ENCODE data around the gene MTHFR.
"Not testable (repeated sequence)": the region's sequence is repeated elsewhere in the genome, so short reads cannot be mapped to it uniquely, and the experiment has no call there.

Gene MTHFR

GRCh38 chr1:11825131-11825530, 19.4 kb upstream of the MTHFR start:
- no peak for TF ChIP-seq JUND (IDR thresholded peaks at IDR 0.05; ENCODE audit: low read depth)
- in situ Hi-C loops (cut with HindIII; ENCODE audit: low pct_unique_long_range_greater_than_20kb, low sequenced_read_pairs): no loop called here
- DNase-seq (ENCODE audit: low read depth in 1 of 2, low spot score in 1 of 2): no peak

- in situ Hi-C loops (cut with HindIII; ENCODE audit: low pct_unique_long_range_greater_than_20kb, low sequenced_read_pairs): no loop called here
- DNase-seq (ENCODE audit: low read depth in 1 of 2, low spot score in 1 of 2): no peak
- no peak for TF ChIP-seq JUND (IDR thresholded peaks at IDR 0.05; ENCODE audit: low read depth)
Measured at GRCh38 chr1:11823366-11824137, 17.8 kb upstream of the MTHFR start.

- in situ Hi-C loops (cut with HindIII; ENCODE audit: low pct_unique_long_range_greater_than_20kb, low sequenced_read_pairs): no loop called here
- no peak for TF ChIP-seq JUND (IDR thresholded peaks at IDR 0.05; ENCODE audit: low read depth)
- DNase-seq (ENCODE audit: low read depth in 1 of 2, low spot score in 1 of 2): no peak
Measured at GRCh38 chr1:11822091-11822490, 16.3 kb upstream of the MTHFR start.

GRCh38 chr1:11817192-11817591, 11.4 kb upstream of the MTHFR start:
- no peak for DNase-seq (ENCODE audit: low read depth in 1 of 2, low spot score in 1 of 2)
- no peak for TF ChIP-seq JUND (IDR thresholded peaks at IDR 0.05; ENCODE audit: low read depth)
- in situ Hi-C loops (cut with HindIII; ENCODE audit: low pct_unique_long_range_greater_than_20kb, low sequenced_read_pairs): no loop called here

- TF ChIP-seq JUND (IDR thresholded peaks at IDR 0.05; ENCODE audit: low read depth): no peak
- DNase-seq (ENCODE audit: low read depth in 1 of 2, low spot score in 1 of 2): no peak
- in situ Hi-C loops (cut with HindIII; ENCODE audit: low pct_unique_long_range_greater_than_20kb, low sequenced_read_pairs): no loop called here
Measured at GRCh38 chr1:11813021-11813420, 7.3 kb upstream of the MTHFR start.

- in situ Hi-C loops (cut with HindIII; ENCODE audit: low pct_unique_long_range_greater_than_20kb, low sequenced_read_pairs): no loop called here
- TF ChIP-seq JUND (IDR thresholded peaks at IDR 0.05; ENCODE audit: low read depth): no peak
- DNase-seq (ENCODE audit: low read depth in 1 of 2, low spot score in 1 of 2): no peak
Measured at GRCh38 chr1:11807133-11807532, 1.4 kb upstream of the MTHFR start.

GRCh38 chr1:11806307-11806936, 658 bp upstream of the MTHFR start:
- TF ChIP-seq JUND (IDR thresholded peaks at IDR 0.05; ENCODE audit: low read depth): no peak
- peak in 1 of 2 experiments; percentile 37 for DNase-seq (ENCODE audit: low read depth in 1 of 2, low spot score in 1 of 2)
- in situ Hi-C loops (cut with HindIII; ENCODE audit: low pct_unique_long_range_greater_than_20kb, low sequenced_read_pairs): no loop called here

- DNase-seq (ENCODE audit: low read depth in 1 of 2, low spot score in 1 of 2): peak in 1 of 2 experiments; percentile 29
- no peak for TF ChIP-seq JUND (IDR thresholded peaks at IDR 0.05; ENCODE audit: low read depth)
- in situ Hi-C loops (cut with HindIII; ENCODE audit: low pct_unique_long_range_greater_than_20kb, low sequenced_read_pairs): no loop called here
Measured at GRCh38 chr1:11804666-11805421, 920 bp downstream of the MTHFR start.

- DNase-seq (ENCODE audit: low read depth in 1 of 2, low spot score in 1 of 2); in situ Hi-C loops (cut with HindIII; ENCODE audit: low pct_unique_long_range_greater_than_20kb, low sequenced_read_pairs): not testable (repeated sequence)
Measured at GRCh38 chr1:11803924-11804665, 1.7 kb downstream of the MTHFR start.

- DNase-seq (ENCODE audit: low read depth in 1 of 2, low spot score in 1 of 2): no peak
- TF ChIP-seq JUND (IDR thresholded peaks at IDR 0.05; ENCODE audit: low read depth): no peak
- in situ Hi-C loops (cut with HindIII; ENCODE audit: low pct_unique_long_range_greater_than_20kb, low sequenced_read_pairs): no loop called here
Measured at GRCh38 chr1:11802973-11803885, 2.5 kb downstream of the MTHFR start.

GRCh38 chr1:11802616-11802972, 3.2 kb downstream of the MTHFR start:
- TF ChIP-seq JUND (IDR thresholded peaks at IDR 0.05; ENCODE audit: low read depth): no peak
- in situ Hi-C loops (cut with HindIII; ENCODE audit: low pct_unique_long_range_greater_than_20kb, low sequenced_read_pairs): no loop called here
- no peak for DNase-seq (ENCODE audit: low read depth in 1 of 2, low spot score in 1 of 2)

Data from T47D (cell line).